Fibroblast of villous mesenchyme (primary cell): ENCODE measurements around the gene KLHDC7A. TPM values are rescaled to one million over a fixed set of nuclear protein-coding genes. Genes with fewer than 3 reads are reported as not detected.

ENCODE experiments used
- DNase-seq: peaks from one replicate; pipeline ENCODE4 v3.0.0-alpha.2; 2010; ENCODE audit warnings: low read depth
- H3K4me3 ChIP-seq: 2 replicates; pipeline ENCODE4 v1.5.1; 2011; ENCODE audit warnings: low read depth, mild to moderate bottlenecking, low read length
- CTCF ChIP-seq: IDR thresholded peaks from 2 replicates; pipeline ENCODE4 v1.5.1; 2012; ENCODE audit warnings: low read depth, mild to moderate bottlenecking, low read length; ENCODE audit not compliant: insufficient read depth
- total RNA-seq: library from RNA; depleted of rRNA; stranded (reverse); fragments of >200 nt; gene quantifications from 2 replicates; pipeline ENCODE4 v1.2.3, GENCODE V29; 2012

The KLHDC7A gene
- total RNA-seq, 1 donor, result not detected

DNA sequence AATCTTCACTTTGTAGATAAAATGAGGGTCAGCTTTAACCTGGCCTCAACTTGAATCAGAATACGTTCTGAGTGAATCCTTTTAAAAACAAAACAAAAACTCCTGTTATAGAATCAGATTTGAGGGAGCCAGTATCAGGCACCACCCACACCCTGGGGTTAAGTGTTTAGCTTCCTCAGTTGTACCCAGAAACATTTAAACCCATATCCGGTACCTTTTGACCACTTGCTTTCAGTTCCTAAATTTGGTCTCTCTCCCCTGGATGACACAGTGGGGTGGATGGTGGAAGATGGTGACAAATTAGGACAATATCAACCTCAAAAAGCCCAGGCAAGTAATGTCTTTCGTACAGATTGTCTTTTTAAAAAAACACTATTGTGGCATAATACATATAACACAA is 10.4 kb downstream of the KLHDC7A start:
- no peak for DNase-seq
- TF ChIP-seq CTCF, result no peak
- H3K4me3 ChIP-seq, result no peak overlapping the region

GRCh38 chr1:18494304-18494703 is 13.6 kb downstream of the KLHDC7A start:
- H3K4me3 ChIP-seq, result no peak overlapping the region
- no peak for TF ChIP-seq CTCF
- DNase-seq, result no peak

DNA sequence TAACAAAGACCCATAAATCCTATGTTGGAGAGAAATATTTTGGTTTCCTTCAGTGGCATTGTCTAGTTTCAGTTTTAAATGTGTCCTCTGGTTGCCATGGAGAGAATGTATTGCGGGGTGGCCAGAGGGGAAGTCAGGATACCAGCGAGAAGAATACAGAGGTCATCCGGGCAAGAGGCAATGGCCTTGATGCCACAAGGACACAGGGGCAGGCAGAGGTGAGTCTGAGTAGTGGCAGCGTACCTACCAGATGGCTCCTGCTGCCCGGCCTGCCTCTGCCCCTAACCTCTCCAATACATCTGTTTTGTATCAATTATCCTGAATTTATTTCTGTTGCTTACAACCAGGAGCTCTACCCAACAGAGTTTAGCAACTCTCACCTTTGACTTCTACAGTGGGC is 14.9 kb downstream of the KLHDC7A start:
- DNase-seq, result no peak
- no peak overlapping the region for H3K4me3 ChIP-seq
- no peak for TF ChIP-seq CTCF

DNA sequence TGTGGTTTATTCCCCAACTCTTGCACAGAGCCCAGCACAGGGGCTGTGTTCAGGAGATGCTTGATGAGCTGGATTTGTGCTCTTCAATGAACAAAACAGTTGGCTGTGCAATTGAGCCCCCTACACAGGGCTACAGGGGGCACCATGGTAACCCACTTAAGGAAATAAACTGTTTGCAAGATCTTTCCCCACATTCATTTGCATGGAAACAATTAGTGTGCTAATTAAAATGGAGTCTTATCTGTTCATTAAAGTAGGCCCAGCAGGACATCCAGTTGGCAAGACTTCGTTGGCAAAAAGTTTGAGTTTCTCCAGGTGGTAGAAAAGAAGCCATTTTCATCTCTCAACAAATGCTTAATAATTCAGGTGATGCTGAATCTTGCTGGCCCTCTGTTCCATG is 15.3 kb downstream of the KLHDC7A start:
- DNase-seq, result no peak
- no peak for TF ChIP-seq CTCF
- no peak overlapping the region for H3K4me3 ChIP-seq

DNA sequence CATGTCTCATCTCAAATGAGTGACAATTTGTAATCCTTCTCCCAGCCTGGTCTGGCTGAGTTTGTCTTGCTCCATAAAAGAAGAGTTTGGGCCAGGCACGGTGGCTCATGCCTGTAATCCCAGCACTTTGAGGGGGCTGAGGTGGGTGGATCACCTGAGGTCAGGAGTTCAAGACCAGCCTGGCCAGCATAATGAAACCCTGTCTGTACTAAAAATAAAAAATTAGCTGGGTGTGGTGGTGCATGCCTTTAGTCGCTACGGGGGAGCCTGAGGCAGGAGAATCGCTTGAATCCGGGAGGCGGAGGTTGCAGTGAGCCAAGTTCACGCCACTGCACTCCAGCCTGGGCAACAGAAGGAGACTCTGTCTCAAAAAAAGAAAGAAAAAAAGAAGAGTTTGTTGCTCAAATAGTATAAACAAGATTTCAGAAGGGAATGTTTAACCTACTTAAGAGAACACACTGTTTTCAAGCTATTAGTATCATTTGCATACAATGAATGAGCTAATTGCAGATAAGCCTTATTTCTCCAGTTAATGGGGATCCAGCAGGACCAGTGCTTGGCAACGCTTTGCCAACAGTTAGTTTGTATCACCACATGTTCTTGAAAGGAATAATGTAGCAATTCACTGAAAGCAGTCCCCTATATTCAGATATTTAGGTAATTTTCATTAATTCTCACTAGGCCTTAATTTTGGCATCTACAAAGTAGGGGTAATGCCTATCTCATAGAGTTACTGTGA is 15.9 kb downstream of the KLHDC7A start:
- TF ChIP-seq CTCF, result no peak
- DNase-seq, result no peak

DNA sequence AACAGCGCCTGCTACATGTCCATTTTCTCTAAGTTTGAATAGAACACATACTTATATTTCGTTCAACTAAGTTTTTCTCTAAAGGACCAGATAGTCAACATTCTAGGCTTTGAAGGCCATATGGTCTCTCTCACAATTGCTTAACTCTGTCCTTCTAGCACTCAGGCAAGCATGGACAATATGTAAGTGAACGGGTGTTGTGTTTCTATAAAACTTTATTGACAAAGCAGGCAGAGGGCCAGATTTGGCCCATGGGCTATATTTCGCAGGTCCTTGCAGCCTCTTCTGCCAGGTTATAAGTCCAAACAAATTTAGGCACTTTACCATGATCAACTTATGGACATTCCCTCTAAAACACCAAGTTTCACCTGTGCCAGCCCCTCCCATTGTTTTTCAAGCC is 21.1 kb downstream of the KLHDC7A start:
- no peak for DNase-seq
- no peak overlapping the region for H3K4me3 ChIP-seq
- no peak for TF ChIP-seq CTCF

More for the DNA sequence above, 15.9 kb downstream of the KLHDC7A start:
- no peak overlapping the region for H3K4me3 ChIP-seq

- H3K4me3 ChIP-seq, result no peak overlapping the region
- DNase-seq, result no peak
- TF ChIP-seq CTCF, result no peak
Observed at GRCh38 chr1:18504609-18505008, 23.9 kb downstream of the KLHDC7A start.
